Esophagus squamous epithelium (tissue), 5 donors: ENCODE results near the gene SLC41A3. TPM values are rescaled to one million over a fixed set of nuclear protein-coding genes. Genes with fewer than 3 reads are reported as not detected.
A peak's percentile ranks its signal among the peaks of the same experiment; 100 is the strongest.
"Not testable (repeated sequence)": the region's sequence is repeated elsewhere in the genome, so short reads cannot be mapped to it uniquely, and the experiment has no call there.

ENCODE experiments used
- DNase-seq: peaks from one replicate; lab custom pipeline; 2025; lab: John Stamatoyannopoulos, UW
- H3K27ac ChIP-seq, 4 donors: fragments of 200-600 bp; sonication (generic); one replicate each; pipeline ENCODE4 v1.5.1; 2016 to 2019; ENCODE audit warnings: mild to moderate bottlenecking in 1 of 4
- H3K27me3 ChIP-seq, 4 donors: fragments of 200-600 bp; sonication (generic); 1 replicate in 3 of 4; 2 replicates in 1 of 4; pipeline versions ENCODE4 v1.5.1 to v1.6.0; 2017 to 2021; ENCODE audit warnings: antibody characterized with exemption in 1 of 4
- H3K36me3 ChIP-seq, 3 donors: fragments of 200-600 bp; sonication (generic); one replicate each; pipeline ENCODE4 v1.5.1; 2016 to 2019
- H3K4me1 ChIP-seq, 3 donors: fragments of 200-600 bp; sonication (generic); one replicate each; pipeline ENCODE4 v1.5.1; 2017 to 2019
- H3K4me3 ChIP-seq, 4 donors: fragments of 200-600 bp; sonication (generic); 1 replicate in 3 of 4; 2 replicates in 1 of 4; pipeline ENCODE4 v1.5.1; 2016 to 2019; ENCODE audit warnings: mild to moderate bottlenecking in 2 of 4, moderate library complexity in 1 of 4
- H3K9me3 ChIP-seq, 3 donors: fragments of 200-600 bp; sonication (generic); one replicate each; pipeline ENCODE4 v1.5.1; 2016 to 2019
- POLR2A ChIP-seq, 4 donors: fragments of 450-650 bp; IDR thresholded peaks; one replicate each; pipeline ENCODE4 v1.6.1; 2017; ENCODE audit warnings: antibody characterized with exemption in 4 of 4, mild to moderate bottlenecking in 4 of 4, moderate library complexity in 3 of 4
- WGBS, 2 donors: methylation state at CpG; one replicate each; pipeline ENCODE4 v1.1.5; 2018; 5-methylcytosine and 5-hydroxymethylcytosine counted together
- intact Hi-C: fragments of 100-400 bp; cut with DNase I; formaldehyde crosslinking; loops from one replicate; pipeline ENCODE4 v1.15.0; 2022
- total RNA-seq, 4 donors: library from RNA; depleted of rRNA; stranded (reverse); fragments of >200 nt; gene quantifications; one replicate each; pipeline ENCODE4 v1.1.0, GENCODE V29; 2016
- TF ChIP-seq, protein P1 (sequence below), 6 experiments: fragments of 450-650 bp in 4 of 6; fragments of 200-600 bp in 2 of 6; sonication (generic) in 2 of 6; IDR thresholded peaks; one replicate each; pipeline ENCODE4 v1.5.1; 2016 to 2019; ENCODE audit warnings: antibody characterized with exemption in 6 of 6, mild to moderate bottlenecking in 4 of 6, moderate library complexity in 4 of 6
- donor health status: DM: yes; HTN: yes; CAD: no.

The SLC41A3 gene
- total RNA-seq, 4 donors from 2014 or later, result 17.7 to 46.5 (median 20.4) TPM

DNA sequence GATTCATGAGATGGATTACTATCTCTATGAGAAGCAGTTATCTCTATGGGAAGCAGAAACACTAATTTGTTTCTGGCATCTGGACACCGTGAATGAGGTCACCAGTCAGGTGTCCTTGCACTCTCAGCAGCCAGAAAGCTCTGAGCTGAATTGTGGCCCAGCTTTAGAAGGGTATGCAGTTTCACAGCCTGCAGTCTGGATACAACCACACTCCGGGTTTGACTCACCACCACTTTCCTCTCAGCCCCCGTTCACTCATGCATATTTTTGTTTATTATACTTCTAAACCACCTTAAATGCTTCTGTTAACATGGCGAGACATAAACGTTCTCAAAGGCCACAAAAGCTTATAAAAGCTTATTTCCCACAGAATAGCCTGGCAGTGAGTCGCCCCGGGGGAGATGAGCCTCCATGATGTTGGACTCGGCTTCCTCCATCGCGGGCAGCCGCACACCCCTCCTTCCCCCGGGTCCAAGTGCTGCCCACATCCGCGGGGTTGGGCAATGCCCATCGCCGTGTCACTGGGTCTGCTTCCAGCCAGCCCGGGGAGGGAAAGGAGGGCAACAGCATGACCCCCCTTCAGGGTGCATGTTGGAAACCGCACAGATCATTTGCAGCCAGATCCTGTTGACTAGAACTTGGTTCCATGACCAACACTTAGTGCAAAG lies 16.8 kb upstream of the SLC41A3 start:
- intact Hi-C loops, result no loop called here
- no peak overlapping the region for H3K4me3 ChIP-seq
- no peak for DNase-seq
- H3K27ac ChIP-seq, result peak overlapping the region in 2 of 4 donors; percentile 21 to 76
- H3K36me3 ChIP-seq, result no peaks in the 10 kb centered on the region
- H3K4me1 ChIP-seq, result peaks cover 0 to 22% (median 16%) of the 10 kb centered on the region in 3 donors
- no peaks in the 10 kb centered on the region for H3K27me3 ChIP-seq
- WGBS, 2 donors, result 68 to 82% methylated on average over 17 to 18 of the region's 18 CpGs
- TF ChIP-seq, protein P1, sequence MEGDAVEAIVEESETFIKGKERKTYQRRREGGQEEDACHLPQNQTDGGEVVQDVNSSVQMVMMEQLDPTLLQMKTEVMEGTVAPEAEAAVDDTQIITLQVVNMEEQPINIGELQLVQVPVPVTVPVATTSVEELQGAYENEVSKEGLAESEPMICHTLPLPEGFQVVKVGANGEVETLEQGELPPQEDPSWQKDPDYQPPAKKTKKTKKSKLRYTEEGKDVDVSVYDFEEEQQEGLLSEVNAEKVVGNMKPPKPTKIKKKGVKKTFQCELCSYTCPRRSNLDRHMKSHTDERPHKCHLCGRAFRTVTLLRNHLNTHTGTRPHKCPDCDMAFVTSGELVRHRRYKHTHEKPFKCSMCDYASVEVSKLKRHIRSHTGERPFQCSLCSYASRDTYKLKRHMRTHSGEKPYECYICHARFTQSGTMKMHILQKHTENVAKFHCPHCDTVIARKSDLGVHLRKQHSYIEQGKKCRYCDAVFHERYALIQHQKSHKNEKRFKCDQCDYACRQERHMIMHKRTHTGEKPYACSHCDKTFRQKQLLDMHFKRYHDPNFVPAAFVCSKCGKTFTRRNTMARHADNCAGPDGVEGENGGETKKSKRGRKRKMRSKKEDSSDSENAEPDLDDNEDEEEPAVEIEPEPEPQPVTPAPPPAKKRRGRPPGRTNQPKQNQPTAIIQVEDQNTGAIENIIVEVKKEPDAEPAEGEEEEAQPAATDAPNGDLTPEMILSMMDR (IDR thresholded peaks at IDR 0.05), result no peak
- TF ChIP-seq POLR2A (IDR thresholded peaks at IDR 0.05), result no peak
- peaks cover 0 to 18% (median 8%) of the 10 kb centered on the region in 3 donors for H3K9me3 ChIP-seq

DNA sequence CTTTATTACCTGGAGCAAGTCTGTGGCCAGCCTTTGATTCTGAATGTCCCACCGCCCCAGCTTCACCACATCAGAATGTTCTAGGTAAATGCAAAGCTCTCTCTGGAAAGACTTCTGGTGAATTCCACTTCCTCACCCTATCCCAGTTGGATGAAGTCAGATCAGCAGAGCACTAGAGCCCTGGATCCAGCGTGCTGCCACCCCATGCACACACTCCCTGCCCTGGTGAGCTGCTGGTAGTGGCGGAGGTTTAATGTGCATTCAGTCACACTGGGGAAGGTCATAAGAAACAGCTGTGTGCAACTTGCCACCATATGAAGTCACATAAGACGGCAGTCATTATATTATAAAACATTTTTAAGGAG lies 16.3 kb upstream of the SLC41A3 start:
- intact Hi-C loops, result no loop called here
- H3K27me3 ChIP-seq, result no peaks in the 10 kb centered on the region
- H3K4me1 ChIP-seq, result peaks cover 0 to 22% (median 16%) of the 10 kb centered on the region in 3 donors
- 80 to 95% methylated on average over 2 to 4 of the region's 4 CpGs for WGBS, 2 donors
- H3K36me3 ChIP-seq, result no peaks in the 10 kb centered on the region
- H3K4me3 ChIP-seq, result no peak overlapping the region
- no peak for DNase-seq
- H3K9me3 ChIP-seq, result peaks cover 0 to 21% (median 8%) of the 10 kb centered on the region in 3 donors
- no peak for TF ChIP-seq POLR2A (IDR thresholded peaks at IDR 0.05)
- TF ChIP-seq, protein P1 (IDR thresholded peaks at IDR 0.05), result no peak
- H3K27ac ChIP-seq, result peak overlapping the region in 1 of 4 donors; percentile 21

DNA sequence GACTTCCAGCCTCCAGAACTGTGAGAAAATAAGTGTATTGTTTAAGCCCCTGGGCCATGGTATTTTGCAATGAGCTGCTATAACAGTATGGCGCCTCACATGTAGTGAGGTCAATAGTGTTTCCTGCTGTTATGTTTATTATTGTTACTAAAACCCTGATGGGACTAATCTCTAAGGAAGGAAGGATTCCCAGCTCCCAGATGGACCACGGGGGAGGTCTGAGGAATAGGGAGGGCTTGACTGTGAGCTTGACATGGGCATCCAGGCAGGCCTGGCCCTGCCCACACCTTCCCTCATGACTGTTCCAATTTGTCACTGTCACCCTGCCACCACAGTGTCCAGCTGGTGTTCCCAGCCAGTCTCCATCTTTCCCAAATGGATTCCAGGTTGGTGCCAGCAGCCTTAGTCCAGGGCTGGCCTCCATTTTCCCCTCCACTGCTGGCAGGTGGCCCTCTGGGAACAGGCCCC lies 14.5 kb upstream of the SLC41A3 start:
- H3K27ac ChIP-seq, result no peak overlapping the region
- H3K36me3 ChIP-seq, result no peaks in the 10 kb centered on the region
- intact Hi-C loops, result no loop called here
- peaks cover 0 to 19% (median 16%) of the 10 kb centered on the region in 3 donors for H3K4me1 ChIP-seq
- no peak for TF ChIP-seq POLR2A (IDR thresholded peaks at IDR 0.05)
- TF ChIP-seq, protein P1 (IDR thresholded peaks at IDR 0.05), result no peak
- H3K4me3 ChIP-seq, result no peak overlapping the region
- no peaks in the 10 kb centered on the region for H3K27me3 ChIP-seq
- no peak for DNase-seq
- H3K9me3 ChIP-seq, result peaks cover 0 to 21% (median 8%) of the 10 kb centered on the region in 3 donors
- 60 to 82% methylated on average over 1 to 2 of the region's 2 CpGs for WGBS, 2 donors

DNA sequence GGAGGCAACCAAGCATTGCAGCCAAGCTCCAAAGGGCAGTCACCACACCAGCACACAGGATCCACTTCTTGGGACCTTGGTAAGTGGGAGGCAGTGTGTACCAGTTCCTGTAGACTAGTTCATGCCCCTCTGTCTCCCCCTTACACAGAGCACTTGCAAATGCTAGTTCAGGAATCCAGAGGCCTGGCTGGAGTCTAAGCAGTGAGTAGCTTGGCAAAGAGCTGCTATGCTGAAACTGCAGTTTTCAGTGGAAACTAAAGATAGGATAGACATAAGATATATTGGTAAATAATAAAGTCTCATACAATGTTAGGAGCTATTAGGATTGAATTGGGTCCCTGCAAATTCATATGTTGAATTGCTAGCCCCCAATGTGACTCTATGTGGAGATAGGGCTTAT lies 13.9 kb upstream of the SLC41A3 start:
- Histone ChIP-seq H3K4me1 (peaks cover 0 to 12% (median 11%) of the 10 kb centered on the region in 3 donors), H3K27me3 (no peaks in the 10 kb centered on the region), H3K27ac (no peak overlapping the region), H3K9me3 (peaks cover 0 to 21% (median 8%) of the 10 kb centered on the region in 3 donors), H3K36me3 (no peaks in the 10 kb centered on the region), H3K4me3 (no peak overlapping the region)
- DNase-seq, result no peak
- intact Hi-C loops, result no loop called here
- no peak for TF ChIP-seq POLR2A (IDR thresholded peaks at IDR 0.05)
- TF ChIP-seq, protein P1 (IDR thresholded peaks at IDR 0.05), result no peak

DNA sequence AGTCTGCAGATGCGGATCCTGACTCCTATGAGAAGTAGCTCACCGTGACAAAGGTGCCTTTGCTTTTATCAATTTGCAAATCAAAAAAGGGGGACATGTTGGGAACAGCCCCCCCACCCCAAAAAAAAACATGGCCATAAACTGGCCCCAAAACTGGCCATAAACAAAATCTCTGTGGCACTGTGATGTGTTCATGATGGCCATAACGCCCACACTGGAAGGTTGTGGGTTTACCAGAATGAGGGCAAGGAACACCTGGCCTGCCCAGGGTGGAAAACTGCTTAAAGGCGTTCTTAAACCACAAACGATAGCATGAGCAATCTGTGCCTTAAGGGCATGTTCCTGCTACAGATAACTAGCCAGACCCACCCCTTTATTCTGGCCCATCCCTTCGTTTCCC lies 12.3 kb upstream of the SLC41A3 start:
- H3K4me3 ChIP-seq, H3K4me1 ChIP-seq, intact Hi-C loops, H3K27me3 ChIP-seq, H3K36me3 ChIP-seq, H3K27ac ChIP-seq, DNase-seq: not testable (repeated sequence)
- peaks cover 0 to 21% (median 8%) of the 10 kb centered on the region in 3 donors for H3K9me3 ChIP-seq
- 63 to 72% methylated on average over 6 of the region's 6 CpGs for WGBS, 2 donors

DNA sequence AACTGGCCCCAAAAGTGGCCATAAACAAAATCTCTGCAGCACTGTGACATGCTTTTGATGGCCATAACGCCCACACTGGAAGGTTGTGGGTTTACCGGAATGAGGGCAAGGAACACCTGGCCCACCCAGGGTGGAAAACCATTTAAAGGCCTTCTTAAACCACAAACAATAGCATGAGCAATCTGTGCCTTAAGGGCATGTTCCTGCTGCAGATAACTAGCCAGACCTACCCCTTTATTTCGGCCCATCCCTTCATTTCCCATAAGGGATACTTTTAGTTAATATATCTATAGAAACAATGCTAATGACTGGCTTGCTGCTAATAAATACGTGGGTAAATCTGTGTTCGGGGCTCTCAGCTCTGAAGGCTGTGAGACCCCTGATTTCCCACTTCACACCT lies 8.2 kb upstream of the SLC41A3 start:
- DNase-seq, H3K4me1 ChIP-seq, intact Hi-C loops, H3K27me3 ChIP-seq, H3K27ac ChIP-seq, H3K36me3 ChIP-seq, H3K4me3 ChIP-seq: not testable (repeated sequence)
- 74 to 84% methylated on average over 5 of the region's 5 CpGs for WGBS, 2 donors
- H3K9me3 ChIP-seq, result peaks cover 0 to 16% (median 8%) of the 10 kb centered on the region in 3 donors
